ENCODE data around the gene MAPK8.

MAPK8 gene

GRCh38 chr10:48446785-48447184 is 140.3 kb downstream of the MAPK8 start:
- no peak overlapping the region for H2AFZ ChIP-seq (ENCODE audit: low read depth, low read length)
- H3K4me1 ChIP-seq (ENCODE audit: insufficient read depth, low read length), result no peaks in the 10 kb centered on the region
- H3K4me3 ChIP-seq (ENCODE audit: low read depth in 1 of 2, low read length in 2 of 2), result no peak overlapping the region
- TF ChIP-seq CTCF (IDR thresholded peaks at IDR 0.05; ENCODE audit: borderline replicate concordance, extremely low read depth, low read length, poor library complexity, severe bottlenecking), result no peak
- no peak for TF ChIP-seq EZH2 (IDR thresholded peaks at IDR 0.05; ENCODE audit: borderline replicate concordance, low read depth, low read length, severe bottlenecking)
- no peak overlapping the region for H3K27ac ChIP-seq (ENCODE audit: low read length)
- peak; percentile 4 for DNase-seq
- no peaks in the 10 kb centered on the region for H3K79me2 ChIP-seq (ENCODE audit: insufficient read depth, low read length)
- no peak overlapping the region for H3K4me2 ChIP-seq (ENCODE audit: insufficient read depth, low read length)
- H3K9ac ChIP-seq (ENCODE audit: low read depth, low read length), result no peak overlapping the region
- H3K9me3 ChIP-seq (ENCODE audit: insufficient read depth, low read length, severe bottlenecking), result no peaks in the 10 kb centered on the region
- no peak for ATAC-seq (ENCODE audit: insufficient read depth, low read depth)
- H3K36me3 ChIP-seq (ENCODE audit: insufficient read depth, low read length), result no peaks in the 10 kb centered on the region
- H3K27me3 ChIP-seq (ENCODE audit: insufficient read depth, low read length, poor library complexity), result no peaks in the 10 kb centered on the region
- no peaks in the 10 kb centered on the region for H4K20me1 ChIP-seq (ENCODE audit: insufficient read depth, low read length)

- H3K79me2 ChIP-seq (ENCODE audit: insufficient read depth, low read length), result no peaks in the 10 kb centered on the region
- H3K36me3 ChIP-seq (ENCODE audit: insufficient read depth, low read length), result no peaks in the 10 kb centered on the region
- no peak overlapping the region for H3K27ac ChIP-seq (ENCODE audit: low read length)
- H3K4me2 ChIP-seq (ENCODE audit: insufficient read depth, low read length), result no peak overlapping the region
- no peak overlapping the region for H2AFZ ChIP-seq (ENCODE audit: low read depth, low read length)
- no peaks in the 10 kb centered on the region for H3K27me3 ChIP-seq (ENCODE audit: insufficient read depth, low read length, poor library complexity)
- no peak for TF ChIP-seq CTCF (IDR thresholded peaks at IDR 0.05; ENCODE audit: borderline replicate concordance, extremely low read depth, low read length, poor library complexity, severe bottlenecking)
- no peak for TF ChIP-seq EZH2 (IDR thresholded peaks at IDR 0.05; ENCODE audit: borderline replicate concordance, low read depth, low read length, severe bottlenecking)
- no peak overlapping the region for H3K4me3 ChIP-seq (ENCODE audit: low read depth in 1 of 2, low read length in 2 of 2)
- no peaks in the 10 kb centered on the region for H3K9me3 ChIP-seq (ENCODE audit: insufficient read depth, low read length, severe bottlenecking)
- H4K20me1 ChIP-seq (ENCODE audit: insufficient read depth, low read length), result no peaks in the 10 kb centered on the region
- H3K4me1 ChIP-seq (ENCODE audit: insufficient read depth, low read length), result no peaks in the 10 kb centered on the region
- ATAC-seq (ENCODE audit: insufficient read depth, low read depth), result no peak
- peak; percentile 1 for DNase-seq
- H3K9ac ChIP-seq (ENCODE audit: low read depth, low read length), result no peak overlapping the region
Observed at GRCh38 chr10:48447356-48448215, 141.1 kb downstream of the MAPK8 start.

- Histone ChIP-seq H3K79me2 (ENCODE audit: insufficient read depth, low read length) (no peaks in the 10 kb centered on the region), H3K4me2 (ENCODE audit: insufficient read depth, low read length) (no peak overlapping the region), H2AFZ (ENCODE audit: low read depth, low read length) (no peak overlapping the region), H3K27ac (ENCODE audit: low read length) (no peak overlapping the region), H3K9ac (ENCODE audit: low read depth, low read length) (no peak overlapping the region), H4K20me1 (ENCODE audit: insufficient read depth, low read length) (no peaks in the 10 kb centered on the region), H3K4me3 (ENCODE audit: low read depth in 1 of 2, low read length in 2 of 2) (no peak overlapping the region), H3K27me3 (ENCODE audit: insufficient read depth, low read length, poor library complexity) (no peaks in the 10 kb centered on the region), H3K9me3 (ENCODE audit: insufficient read depth, low read length, severe bottlenecking) (no peaks in the 10 kb centered on the region), H3K36me3 (ENCODE audit: insufficient read depth, low read length) (no peaks in the 10 kb centered on the region), H3K4me1 (ENCODE audit: insufficient read depth, low read length) (no peaks in the 10 kb centered on the region)
- TF ChIP-seq EZH2 (IDR thresholded peaks at IDR 0.05; ENCODE audit: borderline replicate concordance, low read depth, low read length, severe bottlenecking), result no peak
- no peak for TF ChIP-seq CTCF (IDR thresholded peaks at IDR 0.05; ENCODE audit: borderline replicate concordance, extremely low read depth, low read length, poor library complexity, severe bottlenecking)
- ATAC-seq (ENCODE audit: insufficient read depth, low read depth) (no peak), DNase-seq (no peak)
Observed at GRCh38 chr10:48448796-48449195, 142.3 kb downstream of the MAPK8 start.

Measured in DND-41 (cell line).